HK-2 (cell line): ENCODE data around the gene ADAM15.
A peak's percentile ranks its signal among the peaks of the same experiment; 100 is the strongest.

Experiments used
- DNase-seq: peaks from one replicate; pipeline ENCODE4 v3.0.0-alpha.2; 2018; ENCODE audit not compliant: unreplicated experiment

The ADAM15 gene

GRCh38 chr1:155032886-155033285 lies 18.2 kb upstream of the ADAM15 start:
- no peak for DNase-seq

GRCh38 chr1:155033524-155033923 lies 17.6 kb upstream of the ADAM15 start, which contains the start of the genes DCST1 and DCST2:
Gene DCST1, plus strand, starts transcription at chr1:155033824. Its CDS starts 213 bp downstream, at chr1:155034037.
Gene DCST2, minus strand, starts transcription at chr1:155033781. Its CDS starts 80 bp downstream, at chr1:155033701.
- no peak for DNase-seq

GRCh38 chr1:155034318-155035208 lies 16.6 kb upstream of the ADAM15 start:
- DNase-seq = no peak

GRCh38 chr1:155035936-155036335 lies 15.2 kb upstream of the ADAM15 start:
- DNase-seq = no peak

- no peak for DNase-seq
Observed at GRCh38 chr1:155037043-155037442, 14.1 kb upstream of the ADAM15 start.

GRCh38 chr1:155037851-155038441 lies 13.2 kb upstream of the ADAM15 start:
- no peak for DNase-seq

GRCh38 chr1:155038602-155039307 lies 12.4 kb upstream of the ADAM15 start:
- peak; percentile 55 for DNase-seq

GRCh38 chr1:155039308-155039669 lies 11.8 kb upstream of the ADAM15 start:
- DNase-seq = no peak

- no peak for DNase-seq
Observed at GRCh38 chr1:155040358-155041093, 10.6 kb upstream of the ADAM15 start.

- no peak for DNase-seq
Observed at GRCh38 chr1:155042789-155043188, 8.3 kb upstream of the ADAM15 start.

- no peak for DNase-seq
Observed at GRCh38 chr1:155043301-155043702, 7.8 kb upstream of the ADAM15 start.

GRCh38 chr1:155043793-155044192 lies 7.3 kb upstream of the ADAM15 start:
- DNase-seq = no peak

- no peak for DNase-seq
Observed at GRCh38 chr1:155044365-155044764, 6.8 kb upstream of the ADAM15 start.

- peak; percentile 76 for DNase-seq
Observed at GRCh38 chr1:155044812-155045657, 6.1 kb upstream of the ADAM15 start.

- DNase-seq = no peak
Observed at GRCh38 chr1:155048449-155049334, 2.4 kb upstream of the ADAM15 start.

GRCh38 chr1:155049651-155050559 lies 1.2 kb upstream of the ADAM15 start:
- peak; percentile 46 for DNase-seq

GRCh38 chr1:155051342-155051776 lies 243 bp downstream of the ADAM15 start:
- no peak for DNase-seq

- DNase-seq = peak; percentile 65
Observed at GRCh38 chr1:155051777-155052398, 772 bp downstream of the ADAM15 start.
